ENCODE data around the gene KIF3C.

GRCh38 chr2:26025509-26025908 lies 43.2 kb upstream of the KIF3C start:
- no peak for TF ChIP-seq CTCF (IDR thresholded peaks at IDR 0.05)
- TF ChIP-seq POLR2A (IDR thresholded peaks at IDR 0.05) = no peak

All from thyroid gland (tissue), 4 donors.